HEK293 (cell line): ENCODE results near the gene ARFRP1.

Experiments
- HOXA7 ChIP-seq: sonication (generic); formaldehyde crosslinking; IDR thresholded peaks from 2 replicates; pipeline ENCODE4 v1.8.1; 2022; ENCODE audit warnings: missing genetic modification reagents, borderline replicate concordance
- KLF7 ChIP-seq: fragments of 450-650 bp; formaldehyde crosslinking; IDR thresholded peaks from 2 replicates; pipeline ENCODE4 v1.5.1; 2016; ENCODE audit warnings: missing biosample characterization, missing genetic modification characterization, borderline replicate concordance
- OSR2 ChIP-seq: fragments of 450-650 bp; formaldehyde crosslinking; IDR thresholded peaks from 2 replicates; pipeline ENCODE4 v1.5.1; 2016; ENCODE audit warnings: missing biosample characterization, missing genetic modification characterization
- ZNF146 ChIP-seq: fragments of 450-650 bp; formaldehyde crosslinking; IDR thresholded peaks from 2 replicates; pipeline ENCODE4 v1.5.1; 2016; ENCODE audit warnings: missing biosample characterization, missing genetic modification characterization
- ZNF239 ChIP-seq: fragments of 450-650 bp; formaldehyde crosslinking; IDR thresholded peaks from 2 replicates; pipeline ENCODE4 v1.5.1; 2016; ENCODE audit warnings: missing biosample characterization, missing genetic modification characterization
- ZNF341 ChIP-seq: fragments of 450-650 bp; formaldehyde crosslinking; IDR thresholded peaks from 2 replicates; pipeline ENCODE4; 2016; ENCODE audit warnings: low read depth, missing biosample characterization, missing genetic modification characterization
- ZNF549 ChIP-seq: fragments of 450-650 bp; IDR thresholded peaks from 2 replicates; pipeline ENCODE4 v1.5.1; 2018; ENCODE audit warnings: missing biosample characterization, missing genetic modification characterization, mild to moderate bottlenecking, inconsistent platforms, moderate library complexity
- ZNF596 ChIP-seq: fragments of 450-650 bp; IDR thresholded peaks from 2 replicates; pipeline ENCODE4 v1.5.0; 2018; ENCODE audit warnings: missing biosample characterization, mild to moderate bottlenecking, missing genetic modification characterization, moderate library complexity
- TF ChIP-seq, protein P1 (sequence below): fragments of 450-650 bp; formaldehyde crosslinking; IDR thresholded peaks from 2 replicates; pipeline ENCODE4 v1.5.1; 2016; ENCODE audit warnings: missing biosample characterization, missing genetic modification characterization
- TF ChIP-seq, protein P2 (sequence below): fragments of 450-650 bp; formaldehyde crosslinking; IDR thresholded peaks from 2 replicates; pipeline ENCODE4 v1.5.1; 2016; ENCODE audit warnings: missing biosample characterization, missing genetic modification characterization
- TF ChIP-seq, protein P3 (sequence below): fragments of 450-650 bp; IDR thresholded peaks from 2 replicates; pipeline ENCODE4 v1.5.1; 2018; ENCODE audit warnings: missing biosample characterization, mild to moderate bottlenecking, missing genetic modification characterization
- TF ChIP-seq, protein P4 (sequence below): fragments of 450-650 bp; formaldehyde crosslinking; IDR thresholded peaks from 2 replicates; pipeline ENCODE4 v1.5.1; 2016; ENCODE audit warnings: missing biosample characterization, missing genetic modification characterization
- TF ChIP-seq, protein P5 (sequence below): sonication (generic); formaldehyde crosslinking; IDR thresholded peaks from 2 replicates; pipeline ENCODE4 v1.8.1; 2022; ENCODE audit warnings: mild to moderate bottlenecking, moderate library complexity, missing genetic modification reagents

DNA sequence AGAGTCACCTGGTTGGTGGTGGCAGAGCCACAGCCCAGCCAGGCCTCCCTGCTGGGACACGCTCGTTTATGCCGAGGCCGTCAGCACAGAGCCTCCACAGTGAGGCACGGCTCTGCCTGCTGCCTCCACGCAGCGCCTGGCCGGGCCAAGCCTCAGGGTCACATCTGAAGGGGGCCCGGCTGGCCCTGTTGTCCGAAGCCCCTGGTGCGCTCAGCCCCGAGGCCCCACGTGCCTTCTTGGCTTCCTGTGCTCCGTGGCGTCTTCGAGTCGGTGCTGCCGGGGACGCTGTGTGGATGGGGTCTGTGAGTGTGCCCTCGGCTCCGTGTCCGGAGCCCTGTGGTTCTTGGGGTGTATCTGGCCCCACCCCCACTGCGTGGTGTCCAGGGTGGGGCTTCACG is 21.7 kb downstream of the ARFRP1 start:
- TF ChIP-seq ZNF549 (tag by site-specific recombination) (no peak), ZNF341 (tag by site-specific recombination) (no peak), HOXA7 (CRISPR knock-in tag) (no peak), ZNF146 (tag by site-specific recombination) (no peak), ZNF239 (tag by site-specific recombination) (no peak), ZNF596 (tag by site-specific recombination) (no peak), OSR2 (tag by site-specific recombination) (no peak), KLF7 (tag by site-specific recombination) (no peak)
- TF ChIP-seq, protein P1, sequence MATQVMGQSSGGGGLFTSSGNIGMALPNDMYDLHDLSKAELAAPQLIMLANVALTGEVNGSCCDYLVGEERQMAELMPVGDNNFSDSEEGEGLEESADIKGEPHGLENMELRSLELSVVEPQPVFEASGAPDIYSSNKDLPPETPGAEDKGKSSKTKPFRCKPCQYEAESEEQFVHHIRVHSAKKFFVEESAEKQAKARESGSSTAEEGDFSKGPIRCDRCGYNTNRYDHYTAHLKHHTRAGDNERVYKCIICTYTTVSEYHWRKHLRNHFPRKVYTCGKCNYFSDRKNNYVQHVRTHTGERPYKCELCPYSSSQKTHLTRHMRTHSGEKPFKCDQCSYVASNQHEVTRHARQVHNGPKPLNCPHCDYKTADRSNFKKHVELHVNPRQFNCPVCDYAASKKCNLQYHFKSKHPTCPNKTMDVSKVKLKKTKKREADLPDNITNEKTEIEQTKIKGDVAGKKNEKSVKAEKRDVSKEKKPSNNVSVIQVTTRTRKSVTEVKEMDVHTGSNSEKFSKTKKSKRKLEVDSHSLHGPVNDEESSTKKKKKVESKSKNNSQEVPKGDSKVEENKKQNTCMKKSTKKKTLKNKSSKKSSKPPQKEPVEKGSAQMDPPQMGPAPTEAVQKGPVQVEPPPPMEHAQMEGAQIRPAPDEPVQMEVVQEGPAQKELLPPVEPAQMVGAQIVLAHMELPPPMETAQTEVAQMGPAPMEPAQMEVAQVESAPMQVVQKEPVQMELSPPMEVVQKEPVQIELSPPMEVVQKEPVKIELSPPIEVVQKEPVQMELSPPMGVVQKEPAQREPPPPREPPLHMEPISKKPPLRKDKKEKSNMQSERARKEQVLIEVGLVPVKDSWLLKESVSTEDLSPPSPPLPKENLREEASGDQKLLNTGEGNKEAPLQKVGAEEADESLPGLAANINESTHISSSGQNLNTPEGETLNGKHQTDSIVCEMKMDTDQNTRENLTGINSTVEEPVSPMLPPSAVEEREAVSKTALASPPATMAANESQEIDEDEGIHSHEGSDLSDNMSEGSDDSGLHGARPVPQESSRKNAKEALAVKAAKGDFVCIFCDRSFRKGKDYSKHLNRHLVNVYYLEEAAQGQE = no peak
- TF ChIP-seq, protein P2, sequence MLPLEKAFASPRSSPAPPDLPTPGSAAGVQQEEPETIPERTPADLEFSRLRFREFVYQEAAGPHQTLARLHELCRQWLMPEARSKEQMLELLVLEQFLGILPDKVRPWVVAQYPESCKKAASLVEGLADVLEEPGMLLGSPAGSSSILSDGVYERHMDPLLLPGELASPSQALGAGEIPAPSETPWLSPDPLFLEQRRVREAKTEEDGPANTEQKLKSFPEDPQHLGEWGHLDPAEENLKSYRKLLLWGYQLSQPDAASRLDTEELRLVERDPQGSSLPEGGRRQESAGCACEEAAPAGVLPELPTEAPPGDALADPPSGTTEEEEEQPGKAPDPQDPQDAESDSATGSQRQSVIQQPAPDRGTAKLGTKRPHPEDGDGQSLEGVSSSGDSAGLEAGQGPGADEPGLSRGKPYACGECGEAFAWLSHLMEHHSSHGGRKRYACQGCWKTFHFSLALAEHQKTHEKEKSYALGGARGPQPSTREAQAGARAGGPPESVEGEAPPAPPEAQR (tag by site-specific recombination) = no peak
- TF ChIP-seq, protein P3, sequence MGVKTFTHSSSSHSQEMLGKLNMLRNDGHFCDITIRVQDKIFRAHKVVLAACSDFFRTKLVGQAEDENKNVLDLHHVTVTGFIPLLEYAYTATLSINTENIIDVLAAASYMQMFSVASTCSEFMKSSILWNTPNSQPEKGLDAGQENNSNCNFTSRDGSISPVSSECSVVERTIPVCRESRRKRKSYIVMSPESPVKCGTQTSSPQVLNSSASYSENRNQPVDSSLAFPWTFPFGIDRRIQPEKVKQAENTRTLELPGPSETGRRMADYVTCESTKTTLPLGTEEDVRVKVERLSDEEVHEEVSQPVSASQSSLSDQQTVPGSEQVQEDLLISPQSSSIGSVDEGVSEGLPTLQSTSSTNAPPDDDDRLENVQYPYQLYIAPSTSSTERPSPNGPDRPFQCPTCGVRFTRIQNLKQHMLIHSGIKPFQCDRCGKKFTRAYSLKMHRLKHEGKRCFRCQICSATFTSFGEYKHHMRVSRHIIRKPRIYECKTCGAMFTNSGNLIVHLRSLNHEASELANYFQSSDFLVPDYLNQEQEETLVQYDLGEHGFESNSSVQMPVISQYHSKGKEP = no peak
- TF ChIP-seq, protein P4, sequence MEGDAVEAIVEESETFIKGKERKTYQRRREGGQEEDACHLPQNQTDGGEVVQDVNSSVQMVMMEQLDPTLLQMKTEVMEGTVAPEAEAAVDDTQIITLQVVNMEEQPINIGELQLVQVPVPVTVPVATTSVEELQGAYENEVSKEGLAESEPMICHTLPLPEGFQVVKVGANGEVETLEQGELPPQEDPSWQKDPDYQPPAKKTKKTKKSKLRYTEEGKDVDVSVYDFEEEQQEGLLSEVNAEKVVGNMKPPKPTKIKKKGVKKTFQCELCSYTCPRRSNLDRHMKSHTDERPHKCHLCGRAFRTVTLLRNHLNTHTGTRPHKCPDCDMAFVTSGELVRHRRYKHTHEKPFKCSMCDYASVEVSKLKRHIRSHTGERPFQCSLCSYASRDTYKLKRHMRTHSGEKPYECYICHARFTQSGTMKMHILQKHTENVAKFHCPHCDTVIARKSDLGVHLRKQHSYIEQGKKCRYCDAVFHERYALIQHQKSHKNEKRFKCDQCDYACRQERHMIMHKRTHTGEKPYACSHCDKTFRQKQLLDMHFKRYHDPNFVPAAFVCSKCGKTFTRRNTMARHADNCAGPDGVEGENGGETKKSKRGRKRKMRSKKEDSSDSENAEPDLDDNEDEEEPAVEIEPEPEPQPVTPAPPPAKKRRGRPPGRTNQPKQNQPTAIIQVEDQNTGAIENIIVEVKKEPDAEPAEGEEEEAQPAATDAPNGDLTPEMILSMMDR (tag by site-specific recombination) = no peak
- TF ChIP-seq, protein P5, sequence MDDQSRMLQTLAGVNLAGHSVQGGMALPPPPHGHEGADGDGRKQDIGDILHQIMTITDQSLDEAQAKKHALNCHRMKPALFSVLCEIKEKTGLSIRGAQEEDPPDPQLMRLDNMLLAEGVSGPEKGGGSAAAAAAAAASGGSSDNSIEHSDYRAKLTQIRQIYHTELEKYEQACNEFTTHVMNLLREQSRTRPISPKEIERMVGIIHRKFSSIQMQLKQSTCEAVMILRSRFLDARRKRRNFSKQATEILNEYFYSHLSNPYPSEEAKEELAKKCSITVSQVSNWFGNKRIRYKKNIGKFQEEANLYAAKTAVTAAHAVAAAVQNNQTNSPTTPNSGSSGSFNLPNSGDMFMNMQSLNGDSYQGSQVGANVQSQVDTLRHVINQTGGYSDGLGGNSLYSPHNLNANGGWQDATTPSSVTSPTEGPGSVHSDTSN = no peak
